Lower leg skin (tissue), 3 donors: ENCODE measurements around the gene USP33.

Experiments used
- CTCF ChIP-seq, 3 donors: fragments of 450-650 bp; IDR thresholded peaks; one replicate each; pipeline ENCODE4 v1.5.1; 2016; ENCODE audit warnings: antibody characterized with exemption in 3 of 3, mild to moderate bottlenecking in 3 of 3, moderate library complexity in 2 of 3
- POLR2A ChIP-seq, 2 donors: fragments of 450-650 bp; IDR thresholded peaks; one replicate each; pipeline ENCODE4 v1.6.1; 2016 to 2017; ENCODE audit warnings: antibody characterized with exemption in 2 of 2, mild to moderate bottlenecking in 1 of 2, moderate library complexity in 1 of 2

- TF ChIP-seq CTCF (IDR thresholded peaks at IDR 0.05) (no peak), POLR2A (IDR thresholded peaks at IDR 0.05) (no peak)
Observed at GRCh38 chr1:77664939-77665516, 94.6 kb downstream of the USP33 start.
